ENCODE data around the gene RABGAP1.

- TF ChIP-seq CTCF (IDR thresholded peaks at IDR 0.05; ENCODE audit: insufficient read depth, low read length) (no peak), SPI1 (IDR thresholded peaks at IDR 0.05; ENCODE audit: borderline replicate concordance, low read depth) (no peak), REST (IDR thresholded peaks at IDR 0.05; ENCODE audit: insufficient replicate concordance, low read depth) (no peak), GABPA (IDR thresholded peaks at IDR 0.05; ENCODE audit: low read depth) (no peak)
These were observed 34.4 kb downstream of the RABGAP1 start for GRCh38 chr9:122975196-122975595.

All from HL-60 (cell line).